ENCODE measurements around the gene SLC4A2.

SLC4A2 gene

DNA sequence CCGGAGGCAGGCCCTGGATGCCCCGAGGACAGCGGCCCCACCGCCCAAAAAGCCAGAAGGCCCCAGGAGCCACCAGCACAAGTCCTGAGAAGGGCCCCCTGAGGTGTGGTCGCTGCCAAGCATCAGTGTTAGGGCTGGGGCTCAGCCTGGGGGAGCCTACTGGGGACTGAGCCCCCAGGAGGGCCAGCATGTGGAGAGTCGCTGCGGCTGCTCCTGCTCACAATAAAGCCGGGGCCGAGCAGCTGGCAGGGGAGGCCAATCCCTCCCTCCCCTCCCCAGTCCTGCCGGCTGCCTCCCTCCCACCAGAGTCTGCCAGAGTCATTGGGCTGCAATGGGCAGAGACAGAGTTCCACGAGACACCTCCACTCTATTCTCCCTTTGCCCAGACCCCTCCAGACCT lies 14.1 kb upstream of the SLC4A2 start:
- in situ Hi-C loops (cut with MboI; ENCODE audit: low sequenced_read_pairs), result no loop called here

DNA sequence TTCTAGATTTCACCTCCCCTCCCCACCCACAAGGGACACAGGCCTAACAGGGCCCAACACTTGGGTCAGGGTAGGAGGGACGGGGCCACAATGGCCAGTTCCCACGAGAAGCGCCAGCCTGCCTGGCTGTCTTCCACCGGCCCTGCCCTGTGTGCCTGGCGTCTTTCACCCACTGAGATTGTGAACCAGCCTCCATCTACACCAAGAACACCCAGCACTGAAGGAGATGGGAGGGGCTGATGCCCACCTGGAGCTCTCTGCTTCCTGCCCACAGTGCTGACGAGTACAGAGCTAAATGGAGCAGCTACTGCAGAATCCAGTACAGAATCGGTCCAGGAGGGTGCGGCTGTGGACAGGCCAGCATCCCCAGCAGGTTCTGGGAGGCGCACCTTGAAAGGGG lies 13.4 kb upstream of the SLC4A2 start:
- in situ Hi-C loops (cut with MboI; ENCODE audit: low sequenced_read_pairs), result no loop called here

DNA sequence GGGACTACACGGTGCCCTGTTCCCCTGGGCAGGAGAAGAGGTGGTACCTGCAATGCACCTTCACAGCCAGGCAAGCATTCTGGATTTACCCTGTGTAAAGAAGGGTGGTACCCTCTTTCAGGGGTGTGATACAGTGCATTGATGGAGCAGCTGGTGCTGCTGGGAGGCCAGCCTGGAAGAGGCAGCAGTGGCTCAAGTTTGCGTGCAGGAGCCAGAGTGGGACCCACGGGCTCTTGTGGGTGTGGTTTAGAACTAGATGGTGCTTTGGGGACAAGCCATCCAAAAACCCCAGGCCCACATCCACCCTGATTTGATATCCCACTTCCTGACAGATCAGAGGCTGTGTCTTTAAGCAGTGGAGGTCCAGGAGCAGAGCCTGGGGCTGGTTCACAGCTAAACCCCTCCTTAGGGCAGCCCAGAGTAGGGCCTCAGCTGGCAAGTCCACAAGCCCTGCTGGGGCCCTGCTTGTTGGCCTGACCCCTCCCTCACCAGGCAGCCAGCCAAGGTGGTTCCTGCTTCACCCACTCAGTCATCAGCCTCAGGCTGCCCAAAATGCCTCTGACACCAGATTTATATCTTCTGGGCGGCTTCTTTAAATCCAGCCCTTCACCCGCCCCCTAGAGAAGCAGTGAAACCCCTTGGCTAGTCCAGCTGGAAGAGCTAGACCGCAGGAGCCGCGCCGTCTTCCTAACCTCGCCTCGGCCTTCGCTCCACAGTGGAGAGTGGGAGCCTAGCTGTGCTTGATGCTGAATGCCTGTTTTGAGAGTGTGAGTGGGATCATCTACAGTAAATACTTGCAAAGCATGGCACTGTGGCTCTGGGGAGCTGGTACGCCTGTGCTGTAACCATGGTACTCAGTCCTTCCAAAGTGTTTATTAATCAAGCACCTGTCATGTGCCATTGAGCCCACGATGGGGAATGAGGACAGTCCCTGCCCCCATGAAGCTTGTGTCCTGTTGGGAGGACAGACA lies 12.5 kb upstream of the SLC4A2 start:
- in situ Hi-C loops (cut with MboI; ENCODE audit: low sequenced_read_pairs), result no loop called here

DNA sequence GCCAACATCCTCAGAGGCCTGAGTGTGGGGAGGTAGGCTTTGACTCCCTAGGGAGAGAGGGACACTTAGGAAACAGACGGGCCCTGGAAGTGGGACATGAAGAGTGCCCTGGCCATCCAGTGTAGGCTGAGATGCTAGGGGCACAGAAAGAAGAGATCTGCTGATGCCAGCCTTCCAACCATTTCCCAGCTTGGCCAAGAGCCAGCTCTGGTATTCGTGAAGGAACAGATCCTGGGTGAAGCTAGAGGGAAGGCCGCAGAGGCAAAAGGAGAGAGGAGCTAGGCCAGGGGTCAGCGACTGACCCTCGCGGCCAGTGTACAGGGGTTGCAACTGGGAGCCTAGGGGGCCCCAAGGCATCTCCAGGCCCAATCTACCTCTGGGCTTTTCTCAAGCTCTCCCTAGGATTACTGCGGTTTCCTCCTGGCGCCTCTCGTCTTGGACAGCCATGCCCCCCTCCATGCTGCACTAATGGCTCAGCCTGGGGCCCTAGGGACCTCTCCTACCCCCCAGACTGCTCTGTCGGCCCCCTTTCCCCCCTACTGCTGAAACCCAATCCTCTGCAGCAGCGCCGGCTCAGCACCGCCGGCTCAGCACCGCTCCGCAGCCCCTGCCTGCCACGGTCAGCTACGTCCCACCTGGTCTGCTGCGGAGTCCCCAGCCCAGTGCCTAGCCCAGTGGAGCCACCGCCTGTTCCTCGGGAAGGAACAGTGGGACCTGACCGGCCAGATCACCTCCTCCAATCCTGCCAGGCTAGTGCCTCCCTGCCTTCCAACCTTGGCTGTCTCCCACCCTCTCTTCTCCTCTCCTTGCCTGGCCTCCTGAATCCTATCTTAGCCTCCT lies 11.2 kb upstream of the SLC4A2 start, which contains the start of gene ASIC3:
Gene ASIC3 (plus strand): TSS at position 556 of the 840 bp plus-strand sequence. CDS start 355 bp downstream, outside the sequence.
- in situ Hi-C loops (cut with MboI; ENCODE audit: low sequenced_read_pairs), result no loop called here

DNA sequence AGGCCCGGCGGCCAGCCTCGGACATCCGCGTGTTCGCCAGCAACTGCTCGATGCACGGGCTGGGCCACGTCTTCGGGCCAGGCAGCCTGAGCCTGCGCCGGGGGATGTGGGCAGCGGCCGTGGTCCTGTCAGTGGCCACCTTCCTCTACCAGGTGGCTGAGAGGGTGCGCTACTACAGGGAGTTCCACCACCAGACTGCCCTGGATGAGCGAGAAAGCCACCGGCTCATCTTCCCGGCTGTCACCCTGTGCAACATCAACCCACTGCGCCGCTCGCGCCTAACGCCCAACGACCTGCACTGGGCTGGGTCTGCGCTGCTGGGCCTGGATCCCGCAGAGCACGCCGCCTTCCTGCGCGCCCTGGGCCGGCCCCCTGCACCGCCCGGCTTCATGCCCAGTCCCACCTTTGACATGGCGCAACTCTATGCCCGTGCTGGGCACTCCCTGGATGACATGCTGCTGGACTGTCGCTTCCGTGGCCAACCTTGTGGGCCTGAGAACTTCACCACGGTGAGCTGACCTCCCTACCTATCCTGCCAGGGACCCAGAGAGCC lies 10.4 kb upstream of the SLC4A2 start:
- in situ Hi-C loops (cut with MboI; ENCODE audit: low sequenced_read_pairs), result no loop called here

DNA sequence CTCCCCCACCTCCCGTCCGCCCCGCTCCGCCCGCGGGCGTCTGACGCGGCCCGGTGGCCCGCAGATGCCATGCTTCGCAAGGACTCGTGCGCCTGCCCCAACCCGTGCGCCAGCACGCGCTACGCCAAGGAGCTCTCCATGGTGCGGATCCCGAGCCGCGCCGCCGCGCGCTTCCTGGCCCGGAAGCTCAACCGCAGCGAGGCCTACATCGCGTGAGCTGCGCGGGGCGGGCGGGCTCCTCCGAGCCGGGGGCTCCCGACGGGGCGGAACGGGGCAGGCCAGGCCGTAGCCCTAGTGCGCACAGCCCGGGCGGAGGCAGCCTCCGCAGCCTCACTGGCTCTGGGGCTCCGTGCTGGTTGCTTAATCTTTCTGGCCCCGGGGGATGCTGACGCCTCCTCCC lies 8.3 kb upstream of the SLC4A2 start:
- in situ Hi-C loops (cut with MboI; ENCODE audit: low sequenced_read_pairs), result no loop called here

DNA sequence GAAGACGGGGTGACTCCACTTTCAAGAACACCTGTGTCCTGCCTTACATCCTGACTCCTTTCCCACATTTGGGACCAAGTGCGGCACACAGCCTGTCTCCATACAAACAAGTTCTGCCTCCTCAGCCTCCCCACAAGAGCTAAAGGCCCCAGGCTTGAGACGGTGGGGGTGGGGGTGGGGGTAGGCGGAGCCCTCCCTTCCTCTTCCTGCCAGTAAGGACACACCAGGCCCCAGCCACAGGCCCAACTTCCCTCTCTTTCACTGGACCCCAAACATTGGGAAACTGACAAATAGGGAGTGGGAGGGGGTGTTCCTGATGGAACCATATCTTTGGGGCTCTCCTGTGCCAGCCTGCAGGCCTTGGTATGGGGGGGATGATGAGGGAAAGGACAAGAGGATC lies 6.3 kb upstream of the SLC4A2 start:
- in situ Hi-C loops (cut with MboI; ENCODE audit: low sequenced_read_pairs), result no loop called here

DNA sequence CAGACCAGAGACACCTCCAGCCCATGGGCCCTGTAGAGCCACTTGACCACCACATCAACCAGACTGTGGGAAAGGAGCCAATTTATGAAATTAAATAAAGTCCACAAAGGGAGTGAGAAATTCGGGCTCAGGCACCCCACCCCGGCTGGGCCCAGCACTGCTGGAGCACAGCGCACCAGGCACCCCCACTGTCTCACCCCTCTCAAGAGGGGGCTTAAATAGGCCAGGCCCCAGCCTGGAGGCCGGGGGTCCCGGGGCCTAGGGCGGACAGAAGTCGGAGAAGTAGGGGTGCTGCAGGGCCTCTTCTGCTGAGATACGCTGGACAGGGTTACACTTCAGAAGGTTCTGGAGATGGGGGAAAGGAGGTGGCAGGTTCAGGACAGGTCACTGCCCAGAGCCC lies 5.6 kb upstream of the SLC4A2 start:
- in situ Hi-C loops (cut with MboI; ENCODE audit: low sequenced_read_pairs), result no loop called here

DNA sequence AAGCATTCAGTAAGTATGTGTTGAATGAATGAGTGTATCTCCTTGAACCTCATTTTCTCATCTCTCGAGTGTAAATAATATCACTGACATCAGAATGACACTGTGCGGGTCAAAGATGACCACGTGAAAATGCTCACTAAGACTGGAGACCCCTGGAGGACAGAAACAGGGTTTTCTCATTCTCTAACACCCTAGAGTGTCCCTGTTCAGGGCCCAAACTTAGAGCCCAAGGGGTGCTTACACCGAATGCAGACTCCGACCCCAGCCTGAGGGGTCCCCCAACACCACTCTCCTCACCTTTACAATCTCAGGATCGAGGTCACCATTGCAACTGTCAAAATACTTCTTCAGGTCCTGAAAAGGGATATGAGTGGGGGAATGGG lies 3.1 kb upstream of the SLC4A2 start:
- in situ Hi-C loops (cut with MboI; ENCODE audit: low sequenced_read_pairs), result no loop called here

DNA sequence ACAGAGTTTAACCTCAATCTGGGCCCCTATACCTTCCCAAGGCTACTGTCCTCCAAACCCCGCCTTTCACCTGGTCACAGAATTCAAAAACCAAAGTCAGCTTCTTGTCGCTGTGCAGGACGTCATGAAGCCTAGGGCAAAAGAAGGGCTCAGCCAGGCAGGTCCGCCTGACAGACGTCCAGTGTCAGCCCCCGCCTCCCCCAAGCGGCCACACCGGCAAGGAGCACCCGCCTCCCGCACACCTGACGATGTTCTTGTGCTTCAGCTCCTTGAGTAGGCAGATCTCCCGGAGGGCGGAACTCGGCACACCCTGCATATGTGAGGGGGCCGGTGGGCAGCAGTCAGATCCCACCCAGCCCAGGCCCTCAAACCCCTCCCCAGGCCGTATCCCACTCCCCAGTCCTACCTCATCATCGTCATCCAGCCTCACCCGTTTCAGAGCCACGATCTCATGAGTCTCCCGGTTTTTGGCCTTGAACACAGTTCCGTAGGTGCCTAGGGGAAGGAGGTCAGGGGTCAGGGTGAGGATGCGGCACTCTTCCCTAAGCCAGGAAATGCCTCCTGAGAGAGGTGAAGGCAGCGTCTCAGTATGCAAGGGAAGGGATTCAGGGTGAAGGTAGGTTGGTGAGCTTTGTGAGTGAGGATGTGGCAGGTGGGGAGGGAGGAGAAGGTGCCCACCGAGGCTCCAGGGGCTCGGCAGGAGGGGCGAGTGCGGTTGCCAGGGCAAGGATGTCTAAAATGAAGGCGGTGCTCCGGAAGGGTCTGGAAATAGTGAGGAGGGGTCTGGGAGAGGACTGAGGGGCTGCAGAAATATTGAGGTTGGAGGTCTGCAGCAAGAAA lies 2.5 kb upstream of the SLC4A2 start:
- in situ Hi-C loops (cut with MboI; ENCODE audit: low sequenced_read_pairs), result no loop called here

DNA sequence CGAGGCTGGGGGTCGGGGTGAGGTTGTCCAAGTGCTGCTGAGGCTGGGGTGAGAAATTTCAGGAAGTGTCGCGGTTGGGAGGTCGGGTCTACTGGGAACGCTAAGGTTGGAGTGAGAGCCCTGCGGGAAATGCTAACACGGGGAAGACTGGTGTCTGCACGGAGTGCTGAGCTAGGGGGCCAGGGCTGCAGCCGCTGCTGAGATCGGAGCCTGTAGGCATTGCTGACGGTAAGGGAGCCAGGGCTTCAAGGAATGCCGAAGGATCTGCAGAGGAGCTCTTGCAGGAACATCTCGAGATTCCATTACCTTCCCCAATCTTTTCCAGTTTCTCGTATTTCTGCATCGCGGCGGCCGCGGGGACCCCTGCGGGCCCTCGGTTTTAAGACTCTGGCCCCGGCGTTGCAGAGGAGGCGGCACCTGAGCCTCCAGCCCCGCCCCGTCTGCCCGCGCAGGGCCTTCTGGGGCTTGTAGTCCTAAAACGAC lies 1.8 kb upstream of the SLC4A2 start, which contains the start of gene CDK5:
Gene CDK5 (minus strand): TSS at position 392 of the 483 bp plus-strand sequence. CDS start 49 bp downstream, at position 343.
- in situ Hi-C loops (cut with MboI; ENCODE audit: low sequenced_read_pairs), result no loop called here

DNA sequence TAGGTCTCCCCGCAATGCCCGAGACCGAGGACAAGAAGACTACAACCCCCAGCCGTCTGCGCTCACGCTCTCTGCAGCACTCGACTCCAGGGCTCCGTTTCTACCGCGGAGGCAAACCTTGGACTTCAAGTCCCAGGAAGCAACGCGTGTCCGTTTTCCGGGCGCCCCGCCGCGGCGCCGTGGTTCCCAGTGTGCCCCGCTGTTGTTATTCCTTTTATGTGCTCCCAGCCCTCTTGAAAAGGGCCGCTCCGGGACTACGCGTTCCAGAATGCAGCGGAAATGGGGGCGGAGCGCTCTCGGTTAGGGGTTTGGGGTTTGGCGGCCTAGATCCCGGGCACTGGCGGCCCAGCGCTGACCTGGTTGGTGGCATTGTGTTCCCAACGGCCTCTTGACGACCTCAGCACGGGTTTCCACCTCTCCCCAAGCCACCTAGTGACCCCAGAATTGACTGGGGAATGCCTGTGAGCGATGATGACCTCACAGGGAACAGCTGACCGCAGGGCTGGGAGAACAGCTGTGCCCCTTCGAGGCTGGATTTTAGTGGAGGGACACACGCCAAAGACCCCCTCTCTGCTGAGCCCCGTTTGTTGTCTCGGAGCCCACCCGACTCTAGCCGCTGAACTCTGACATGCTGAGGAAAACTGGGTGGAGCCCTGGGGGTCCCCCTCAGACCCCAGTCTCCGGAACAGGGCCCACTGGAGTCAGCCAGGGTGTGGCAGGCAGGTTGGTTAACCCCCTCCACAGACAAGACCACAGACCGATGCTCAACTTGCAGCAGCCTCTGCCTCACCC lies 1.2 kb upstream of the SLC4A2 start:
- in situ Hi-C loops (cut with MboI; ENCODE audit: low sequenced_read_pairs), result no loop called here

DNA sequence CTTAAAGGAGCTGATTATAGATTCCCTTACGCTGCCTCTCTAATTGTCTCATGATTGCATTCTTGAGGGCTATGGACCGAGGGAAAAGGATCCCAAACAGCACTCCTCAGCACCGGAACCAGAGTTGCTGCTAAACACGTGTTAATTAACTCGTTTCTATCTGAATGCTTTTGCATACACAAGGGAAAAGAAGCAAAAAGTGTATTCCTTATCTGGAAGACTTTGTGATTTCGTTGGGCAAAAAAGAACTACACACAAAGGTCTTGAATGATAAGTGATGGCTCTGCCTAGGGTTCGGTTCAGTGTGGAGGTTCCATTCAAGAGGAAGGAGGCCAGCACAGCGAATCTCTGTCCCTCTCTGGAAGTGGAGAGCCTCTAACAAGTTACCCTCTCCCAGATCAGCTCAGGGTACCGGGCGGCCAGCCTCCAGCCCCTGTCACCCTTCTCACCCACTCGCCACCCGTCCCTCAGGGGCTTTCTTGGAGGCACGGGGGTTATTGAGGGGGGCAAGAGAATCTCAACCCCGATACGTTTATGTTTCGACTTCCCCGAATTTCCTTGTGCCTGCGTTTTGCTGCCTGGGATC lies 515 bp upstream of the SLC4A2 start:
- in situ Hi-C loops (cut with MboI; ENCODE audit: low sequenced_read_pairs), result no loop called here

DNA sequence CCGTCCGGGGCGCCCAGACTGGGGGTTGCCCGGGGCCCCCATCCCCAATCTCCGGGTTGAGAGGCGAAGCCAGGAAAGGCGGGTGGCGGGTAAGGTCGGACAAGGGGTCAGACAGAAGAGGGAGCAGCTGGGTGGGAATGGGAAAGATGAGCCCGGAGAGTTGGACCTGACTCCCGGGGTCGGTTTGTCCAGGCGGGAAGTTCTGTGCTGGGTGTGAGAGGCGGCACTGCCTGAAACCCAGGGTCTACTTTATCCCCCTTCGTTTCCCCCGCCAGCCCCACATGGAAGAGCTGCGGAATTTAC lies 675 bp downstream of the SLC4A2 start:
- in situ Hi-C loops (cut with MboI; ENCODE audit: low sequenced_read_pairs), result no loop called here

DNA sequence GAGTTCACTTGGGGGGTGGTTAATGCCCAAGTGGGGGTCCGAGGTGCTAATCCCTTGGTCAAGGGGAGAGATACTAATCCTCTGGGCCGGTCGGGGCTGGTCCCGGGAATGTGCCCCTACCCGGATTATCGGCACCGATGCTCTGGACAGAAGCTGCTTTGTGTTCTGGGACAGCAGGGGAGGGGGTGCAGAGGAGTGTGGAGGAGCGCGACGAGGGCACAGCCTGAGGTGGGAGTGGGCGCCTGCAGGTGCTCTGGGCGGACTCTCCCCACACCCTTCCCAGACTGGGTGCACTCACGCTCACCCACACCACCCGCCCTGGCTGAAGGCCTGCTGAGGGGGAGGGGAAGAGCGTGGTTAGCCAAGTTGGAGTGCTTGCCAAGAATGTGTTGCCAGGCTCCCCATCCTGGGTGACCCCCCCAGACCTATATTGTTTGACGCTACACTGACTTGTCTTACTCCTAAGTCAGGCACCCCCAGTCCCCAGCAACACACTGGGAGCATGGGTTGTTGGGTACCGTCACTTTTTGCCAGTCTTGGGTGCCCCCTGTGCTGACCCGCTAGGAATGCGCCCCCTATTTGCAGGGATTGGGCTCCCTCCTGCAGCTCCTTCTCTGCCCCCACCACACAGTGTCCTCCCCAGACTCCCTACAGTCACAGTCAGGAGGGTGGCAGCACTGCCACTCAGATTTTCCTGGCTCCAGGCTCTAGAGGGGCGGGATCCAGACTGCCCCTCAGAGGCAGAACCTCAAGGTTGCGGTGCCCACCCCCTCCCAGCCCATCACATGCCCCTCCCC lies 1.2 kb downstream of the SLC4A2 start:
- in situ Hi-C loops (cut with MboI; ENCODE audit: low sequenced_read_pairs), result no loop called here

DNA sequence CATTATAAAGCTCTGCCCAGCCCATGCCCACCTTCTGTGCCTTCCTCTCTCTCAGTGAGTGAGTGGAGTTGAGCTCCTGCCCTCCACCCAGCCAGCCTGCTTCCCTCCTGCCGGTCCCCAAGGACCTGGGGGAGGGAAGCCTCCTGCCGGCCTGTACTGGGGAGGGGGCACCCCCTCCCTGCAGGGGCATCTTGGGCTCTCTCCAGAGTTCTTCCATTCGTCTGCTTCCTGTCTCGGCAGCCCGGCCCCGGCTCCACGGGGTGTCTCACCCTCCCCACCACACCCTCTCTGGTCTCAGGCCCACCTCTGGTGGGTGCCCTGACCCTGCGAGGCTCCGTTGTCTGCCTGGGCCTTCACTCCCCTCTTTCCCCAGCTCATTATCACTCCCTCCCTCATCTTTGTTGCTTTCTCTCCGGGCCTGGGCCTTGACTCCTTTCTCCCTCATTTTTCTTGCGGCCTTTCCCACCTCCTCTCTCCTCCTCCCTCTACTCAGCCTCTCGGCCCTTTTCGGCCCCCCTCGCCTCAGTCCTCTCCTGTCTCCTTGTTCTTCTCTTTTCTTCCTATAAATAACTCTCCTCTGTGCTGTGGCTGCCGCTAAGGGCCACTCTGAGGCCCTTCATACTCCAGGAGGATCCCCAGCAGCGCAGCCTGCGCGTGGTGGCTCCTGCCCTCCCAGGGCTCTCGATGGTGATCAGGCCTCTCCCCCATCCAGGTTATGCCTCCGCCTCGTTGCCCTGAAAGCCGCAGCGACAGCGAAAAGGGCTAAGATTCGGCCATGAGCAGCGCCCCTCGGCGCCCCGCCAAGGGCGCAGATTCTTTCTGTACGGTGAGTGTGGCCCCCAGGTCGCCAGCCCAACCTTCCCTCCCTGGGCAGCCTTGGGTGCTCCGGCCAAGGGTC lies 2.1 kb downstream of the SLC4A2 start:
- in situ Hi-C loops (cut with MboI; ENCODE audit: low sequenced_read_pairs), result no loop called here

DNA sequence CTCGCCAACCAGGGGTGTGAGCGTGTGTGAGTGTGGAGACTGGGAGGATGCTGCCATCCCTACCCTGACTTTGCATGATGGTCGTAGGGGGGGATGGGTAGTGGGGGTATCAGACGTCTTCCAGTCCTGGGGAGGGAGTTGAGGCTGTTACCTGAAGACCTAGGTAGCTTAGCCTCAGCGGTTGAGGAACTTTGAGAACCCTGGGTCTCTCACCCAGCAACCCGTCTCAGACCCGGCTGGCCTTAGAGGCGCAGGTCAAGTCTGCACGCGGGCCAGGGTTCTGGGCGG lies 2.7 kb downstream of the SLC4A2 start:
- in situ Hi-C loops (cut with MboI; ENCODE audit: low sequenced_read_pairs), result no loop called here
